HepG2 (cell line): ENCODE measurements around the gene OTUB2.

Experiments
- ATF1 ChIP-seq: IDR thresholded peaks from 2 replicates; pipeline ENCODE4 v1.6.1; 2016; ENCODE audit warnings: mild to moderate bottlenecking, control low read depth
- ATM ChIP-seq: fragments of 450-650 bp; IDR thresholded peaks from 2 replicates; pipeline ENCODE4 v1.7.1; 2017; ENCODE audit warnings: mild to moderate bottlenecking, borderline replicate concordance
- EZH2 ChIP-seq: conservative IDR thresholded peaks from 2 replicates; pipeline ENCODE4 v1.6.1; 2012; ENCODE audit warnings: mild to moderate bottlenecking, low read depth, low read length, moderate library complexity
- HNRNPH1 ChIP-seq: fragments of 200-400 bp; formaldehyde crosslinking; optimal IDR thresholded peaks from 2 replicates; pipeline ENCODE3; 2017; ENCODE audit warnings: mild to moderate bottlenecking, low read depth, low read length
- KDM5A ChIP-seq: fragments of 200-600 bp; sonication (generic); IDR thresholded peaks from 2 replicates; pipeline ENCODE4 v1.7.0; 2018; ENCODE audit warnings: antibody characterized with exemption, mild to moderate bottlenecking, low read length, borderline replicate concordance
- MTA3 ChIP-seq: sonication (generic); formaldehyde crosslinking; IDR thresholded peaks from 2 replicates; pipeline ENCODE4 v1.4.0; 2020; ENCODE audit warnings: missing genetic modification reagents
- POLR2A ChIP-seq, 2 experiments: IDR thresholded peaks; 2 replicates each; pipeline ENCODE4 v1.6.1; 2011; ENCODE audit warnings: low read depth in 2 of 2, low read length in 2 of 2, mild to moderate bottlenecking in 1 of 2, moderate library complexity in 1 of 2; ENCODE audit not compliant: insufficient read depth in 1 of 2
- RNF2 ChIP-seq: fragments of 450-650 bp; conservative IDR thresholded peaks from 2 replicates; pipeline ENCODE4 v1.6.1; 2016; ENCODE audit warnings: low read depth
- YY1 ChIP-seq: IDR thresholded peaks from 2 replicates; pipeline ENCODE4 v1.6.1; 2011; ENCODE audit warnings: low read length, low read depth, moderate library complexity, mild to moderate bottlenecking; ENCODE audit not compliant: insufficient read depth, insufficient replicate concordance
- ZNF317 ChIP-seq: sonication (generic); formaldehyde crosslinking; IDR thresholded peaks from 2 replicates; pipeline ENCODE4 v1.5.0; 2020; ENCODE audit warnings: mild to moderate bottlenecking, missing genetic modification reagents
- TF ChIP-seq, protein P1 (sequence below): sonication (generic); formaldehyde crosslinking; conservative IDR thresholded peaks from 2 replicates; pipeline ENCODE4 v1.5.0; 2020; ENCODE audit warnings: missing genetic modification reagents
- TF ChIP-seq, protein P2 (sequence below): sonication (generic); formaldehyde crosslinking; IDR thresholded peaks from 2 replicates; pipeline ENCODE4 v1.5.0; 2020; ENCODE audit warnings: mild to moderate bottlenecking, missing genetic modification reagents, moderate library complexity
- TF ChIP-seq, protein P3 (sequence below): sonication (generic); formaldehyde crosslinking; IDR thresholded peaks from 2 replicates; pipeline ENCODE4 v1.4.0; 2020; ENCODE audit warnings: missing genetic modification reagents
- TF ChIP-seq, protein P4 (sequence below), 2 experiments: IDR thresholded peaks; 2 replicates each; pipeline ENCODE4 v1.6.1; 2011 to 2012; ENCODE audit warnings: low read length in 2 of 2, borderline replicate concordance in 1 of 2, low read depth in 1 of 2, mild to moderate bottlenecking in 1 of 2, moderate library complexity in 1 of 2

DNA sequence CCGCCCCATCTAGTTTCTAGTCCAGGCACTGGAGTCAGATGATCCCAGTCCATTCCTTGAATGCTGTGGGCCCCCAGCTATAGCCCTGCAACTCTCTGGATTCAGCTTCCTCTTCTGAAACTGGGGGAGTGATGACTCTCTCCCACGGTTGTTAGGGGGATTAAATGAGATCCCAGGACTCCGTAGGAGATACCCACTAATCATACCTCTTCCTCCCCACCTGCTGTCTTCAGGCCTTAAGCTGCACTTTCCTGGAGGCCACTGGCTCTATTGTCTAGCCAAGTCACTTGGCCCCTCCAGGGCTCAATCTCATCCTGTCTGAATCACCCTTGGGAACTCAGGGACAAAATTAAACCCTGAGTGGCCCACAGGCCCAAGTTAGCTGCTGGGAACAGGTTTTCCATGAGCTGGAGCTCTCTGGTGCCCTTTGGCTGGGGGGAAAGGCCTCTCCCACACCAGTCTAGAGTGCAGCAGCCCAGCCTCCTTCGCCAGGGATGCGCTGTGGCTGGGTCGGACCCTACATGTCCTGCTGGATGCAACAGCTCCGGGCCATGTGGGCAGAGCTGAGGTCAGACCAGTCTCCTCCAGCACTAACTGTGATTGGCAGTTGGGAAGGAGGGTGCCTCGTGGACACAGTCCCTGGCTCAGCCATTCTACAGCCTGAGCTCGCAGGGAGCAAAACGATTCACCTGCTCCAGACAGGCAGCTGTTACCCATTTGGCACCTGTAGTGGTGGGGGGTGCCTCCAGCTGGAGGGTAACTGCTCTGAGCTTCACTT, 43.7 kb upstream of the OTUB2 start:
- no peak for TF ChIP-seq HNRNPH1
- no peak for TF ChIP-seq ATF1 (CRISPR knock-in tag)
- no peak for TF ChIP-seq ATM
- no peak for TF ChIP-seq EZH2
- TF ChIP-seq POLR2A (IDR thresholded peaks at IDR 0.05; ENCODE audit: insufficient read depth in 1 of 2, low read depth in 2 of 2, low read length in 2 of 2) = no peak
- TF ChIP-seq ZNF317 (CRISPR knock-in tag) = no peak
- TF ChIP-seq RNF2 = no peak
- no peak for TF ChIP-seq MTA3 (CRISPR knock-in tag)
- TF ChIP-seq, protein P1, sequence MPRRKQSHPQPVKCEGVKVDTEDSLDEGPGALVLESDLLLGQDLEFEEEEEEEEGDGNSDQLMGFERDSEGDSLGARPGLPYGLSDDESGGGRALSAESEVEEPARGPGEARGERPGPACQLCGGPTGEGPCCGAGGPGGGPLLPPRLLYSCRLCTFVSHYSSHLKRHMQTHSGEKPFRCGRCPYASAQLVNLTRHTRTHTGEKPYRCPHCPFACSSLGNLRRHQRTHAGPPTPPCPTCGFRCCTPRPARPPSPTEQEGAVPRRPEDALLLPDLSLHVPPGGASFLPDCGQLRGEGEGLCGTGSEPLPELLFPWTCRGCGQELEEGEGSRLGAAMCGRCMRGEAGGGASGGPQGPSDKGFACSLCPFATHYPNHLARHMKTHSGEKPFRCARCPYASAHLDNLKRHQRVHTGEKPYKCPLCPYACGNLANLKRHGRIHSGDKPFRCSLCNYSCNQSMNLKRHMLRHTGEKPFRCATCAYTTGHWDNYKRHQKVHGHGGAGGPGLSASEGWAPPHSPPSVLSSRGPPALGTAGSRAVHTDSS (CRISPR knock-in tag) = no peak
- no peak for TF ChIP-seq KDM5A
- TF ChIP-seq, protein P2, sequence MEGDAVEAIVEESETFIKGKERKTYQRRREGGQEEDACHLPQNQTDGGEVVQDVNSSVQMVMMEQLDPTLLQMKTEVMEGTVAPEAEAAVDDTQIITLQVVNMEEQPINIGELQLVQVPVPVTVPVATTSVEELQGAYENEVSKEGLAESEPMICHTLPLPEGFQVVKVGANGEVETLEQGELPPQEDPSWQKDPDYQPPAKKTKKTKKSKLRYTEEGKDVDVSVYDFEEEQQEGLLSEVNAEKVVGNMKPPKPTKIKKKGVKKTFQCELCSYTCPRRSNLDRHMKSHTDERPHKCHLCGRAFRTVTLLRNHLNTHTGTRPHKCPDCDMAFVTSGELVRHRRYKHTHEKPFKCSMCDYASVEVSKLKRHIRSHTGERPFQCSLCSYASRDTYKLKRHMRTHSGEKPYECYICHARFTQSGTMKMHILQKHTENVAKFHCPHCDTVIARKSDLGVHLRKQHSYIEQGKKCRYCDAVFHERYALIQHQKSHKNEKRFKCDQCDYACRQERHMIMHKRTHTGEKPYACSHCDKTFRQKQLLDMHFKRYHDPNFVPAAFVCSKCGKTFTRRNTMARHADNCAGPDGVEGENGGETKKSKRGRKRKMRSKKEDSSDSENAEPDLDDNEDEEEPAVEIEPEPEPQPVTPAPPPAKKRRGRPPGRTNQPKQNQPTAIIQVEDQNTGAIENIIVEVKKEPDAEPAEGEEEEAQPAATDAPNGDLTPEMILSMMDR (CRISPR knock-in tag) = no peak
- TF ChIP-seq, protein P3, sequence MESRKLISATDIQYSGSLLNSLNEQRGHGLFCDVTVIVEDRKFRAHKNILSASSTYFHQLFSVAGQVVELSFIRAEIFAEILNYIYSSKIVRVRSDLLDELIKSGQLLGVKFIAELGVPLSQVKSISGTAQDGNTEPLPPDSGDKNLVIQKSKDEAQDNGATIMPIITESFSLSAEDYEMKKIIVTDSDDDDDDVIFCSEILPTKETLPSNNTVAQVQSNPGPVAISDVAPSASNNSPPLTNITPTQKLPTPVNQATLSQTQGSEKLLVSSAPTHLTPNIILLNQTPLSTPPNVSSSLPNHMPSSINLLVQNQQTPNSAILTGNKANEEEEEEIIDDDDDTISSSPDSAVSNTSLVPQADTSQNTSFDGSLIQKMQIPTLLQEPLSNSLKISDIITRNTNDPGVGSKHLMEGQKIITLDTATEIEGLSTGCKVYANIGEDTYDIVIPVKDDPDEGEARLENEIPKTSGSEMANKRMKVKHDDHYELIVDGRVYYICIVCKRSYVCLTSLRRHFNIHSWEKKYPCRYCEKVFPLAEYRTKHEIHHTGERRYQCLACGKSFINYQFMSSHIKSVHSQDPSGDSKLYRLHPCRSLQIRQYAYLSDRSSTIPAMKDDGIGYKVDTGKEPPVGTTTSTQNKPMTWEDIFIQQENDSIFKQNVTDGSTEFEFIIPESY (CRISPR knock-in tag) = no peak
- no peak for TF ChIP-seq YY1
- TF ChIP-seq, protein P4, sequence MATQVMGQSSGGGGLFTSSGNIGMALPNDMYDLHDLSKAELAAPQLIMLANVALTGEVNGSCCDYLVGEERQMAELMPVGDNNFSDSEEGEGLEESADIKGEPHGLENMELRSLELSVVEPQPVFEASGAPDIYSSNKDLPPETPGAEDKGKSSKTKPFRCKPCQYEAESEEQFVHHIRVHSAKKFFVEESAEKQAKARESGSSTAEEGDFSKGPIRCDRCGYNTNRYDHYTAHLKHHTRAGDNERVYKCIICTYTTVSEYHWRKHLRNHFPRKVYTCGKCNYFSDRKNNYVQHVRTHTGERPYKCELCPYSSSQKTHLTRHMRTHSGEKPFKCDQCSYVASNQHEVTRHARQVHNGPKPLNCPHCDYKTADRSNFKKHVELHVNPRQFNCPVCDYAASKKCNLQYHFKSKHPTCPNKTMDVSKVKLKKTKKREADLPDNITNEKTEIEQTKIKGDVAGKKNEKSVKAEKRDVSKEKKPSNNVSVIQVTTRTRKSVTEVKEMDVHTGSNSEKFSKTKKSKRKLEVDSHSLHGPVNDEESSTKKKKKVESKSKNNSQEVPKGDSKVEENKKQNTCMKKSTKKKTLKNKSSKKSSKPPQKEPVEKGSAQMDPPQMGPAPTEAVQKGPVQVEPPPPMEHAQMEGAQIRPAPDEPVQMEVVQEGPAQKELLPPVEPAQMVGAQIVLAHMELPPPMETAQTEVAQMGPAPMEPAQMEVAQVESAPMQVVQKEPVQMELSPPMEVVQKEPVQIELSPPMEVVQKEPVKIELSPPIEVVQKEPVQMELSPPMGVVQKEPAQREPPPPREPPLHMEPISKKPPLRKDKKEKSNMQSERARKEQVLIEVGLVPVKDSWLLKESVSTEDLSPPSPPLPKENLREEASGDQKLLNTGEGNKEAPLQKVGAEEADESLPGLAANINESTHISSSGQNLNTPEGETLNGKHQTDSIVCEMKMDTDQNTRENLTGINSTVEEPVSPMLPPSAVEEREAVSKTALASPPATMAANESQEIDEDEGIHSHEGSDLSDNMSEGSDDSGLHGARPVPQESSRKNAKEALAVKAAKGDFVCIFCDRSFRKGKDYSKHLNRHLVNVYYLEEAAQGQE (IDR thresholded peaks at IDR 0.05; ENCODE audit: borderline replicate concordance in 1 of 2, low read depth in 1 of 2, low read length in 2 of 2) = no peak
